HG03039 (cell line): ENCODE results near the gene ZCCHC14.

Source experiments
- ATAC-seq: cut with Tn5 transposase; IDR thresholded peaks from one replicate; pipeline ENCODE4 v1.9.1; 2021; ENCODE audit warnings: mild to moderate bottlenecking, moderate library complexity; ENCODE audit not compliant: unreplicated experiment

ZCCHC14 gene

GRCh38 chr16:87435372-87436224, 57.2 kb downstream of the ZCCHC14 start:
- ATAC-seq, result no peak

GRCh38 chr16:87434146-87434667, 58.6 kb downstream of the ZCCHC14 start:
- ATAC-seq, result no peak

DNA sequence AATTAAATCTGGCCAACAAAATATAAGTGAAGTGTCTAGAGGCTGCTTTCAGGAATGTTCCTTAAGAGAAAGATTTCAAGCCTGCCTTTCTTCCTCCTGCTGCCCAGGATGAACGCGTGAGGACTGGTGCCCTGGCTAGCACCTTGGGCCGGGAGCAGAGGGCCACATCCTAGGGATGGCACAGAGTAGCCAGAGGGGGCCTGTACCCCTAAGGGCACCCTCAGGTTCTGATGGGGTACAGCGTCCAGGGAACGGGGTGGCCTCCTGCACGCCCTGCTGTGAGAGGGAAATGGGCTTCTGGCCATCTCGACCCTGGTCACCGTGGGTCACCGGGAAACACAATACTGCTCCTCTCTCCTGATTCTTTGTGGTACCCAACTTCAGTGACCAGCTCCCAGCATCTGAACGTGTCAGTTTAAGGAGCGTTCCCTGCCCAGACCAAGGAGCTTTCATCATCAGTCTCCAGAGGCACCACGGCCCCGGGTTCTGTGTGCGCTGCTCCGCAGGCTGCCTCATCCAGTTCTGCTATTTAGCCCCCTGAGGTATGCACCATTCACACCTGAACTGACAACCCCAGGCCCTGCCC, 60.4 kb downstream of the ZCCHC14 start:
- ATAC-seq, result no peak

GRCh38 chr16:87431926-87432325, 60.9 kb downstream of the ZCCHC14 start:
- no peak for ATAC-seq

DNA sequence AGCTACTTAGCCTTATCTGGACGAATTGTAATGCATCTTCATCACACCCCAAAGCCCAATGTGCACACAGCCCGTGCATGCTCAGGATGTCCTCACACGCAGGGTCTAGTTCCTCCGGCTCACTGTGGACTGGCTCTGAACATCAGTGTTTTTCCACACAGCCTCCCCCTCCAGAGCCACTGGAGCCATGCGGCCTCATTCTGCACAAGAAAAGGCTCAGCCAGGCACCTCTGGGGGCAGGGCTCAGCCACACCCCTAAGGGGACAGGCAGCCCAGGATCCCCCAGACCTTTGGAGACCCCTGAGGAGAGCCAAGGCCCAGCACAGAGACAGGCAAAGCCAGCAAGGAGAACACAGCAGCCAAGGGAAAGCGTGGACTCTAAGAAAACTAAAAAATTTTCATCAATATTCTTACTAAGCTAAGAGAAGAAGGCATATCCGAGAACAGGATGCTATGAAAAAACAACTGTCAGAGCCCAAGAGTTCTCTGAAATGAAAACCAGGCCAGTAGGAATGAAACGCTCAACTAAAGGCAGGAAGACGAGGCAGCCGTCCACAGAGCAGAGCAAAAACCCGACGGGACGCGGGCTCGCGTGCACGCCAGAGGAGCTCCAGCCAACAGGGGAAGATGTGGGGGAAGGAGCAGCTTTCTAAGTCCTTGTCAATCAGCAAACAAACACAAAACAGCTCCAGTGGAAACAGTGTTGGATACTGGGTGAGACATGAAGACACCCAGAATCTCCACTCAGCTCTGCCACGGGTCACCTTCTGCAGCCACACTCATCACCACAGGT, 66.2 kb downstream of the ZCCHC14 start:
- no peak for ATAC-seq

GRCh38 chr16:87425941-87426340, 66.9 kb downstream of the ZCCHC14 start:
- no peak for ATAC-seq

DNA sequence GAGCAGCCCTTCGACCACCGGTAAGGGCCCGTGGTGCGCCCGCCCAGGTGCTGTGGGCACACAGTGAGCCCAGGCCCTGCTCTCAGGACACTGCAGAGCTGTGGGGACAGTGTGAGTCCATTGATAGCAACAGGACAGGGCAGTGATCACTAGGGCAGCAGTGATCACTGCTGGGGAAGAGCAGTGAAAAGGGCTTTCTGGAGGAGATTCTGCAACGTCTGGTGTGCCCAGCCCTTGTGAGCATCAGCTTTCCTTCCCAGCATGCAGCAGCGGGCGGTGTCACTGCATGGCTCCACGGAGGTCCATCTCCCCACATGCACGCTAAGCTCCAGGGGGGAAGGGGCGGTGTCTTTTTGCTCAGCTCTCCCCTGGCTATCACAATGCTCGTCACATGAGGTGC, 68.6 kb downstream of the ZCCHC14 start:
- no peak for ATAC-seq

- no peak for ATAC-seq
Measured at GRCh38 chr16:87423429-87423828, 69.4 kb downstream of the ZCCHC14 start.

- ATAC-seq, result no peak
Measured at GRCh38 chr16:87422106-87422505, 70.7 kb downstream of the ZCCHC14 start.

DNA sequence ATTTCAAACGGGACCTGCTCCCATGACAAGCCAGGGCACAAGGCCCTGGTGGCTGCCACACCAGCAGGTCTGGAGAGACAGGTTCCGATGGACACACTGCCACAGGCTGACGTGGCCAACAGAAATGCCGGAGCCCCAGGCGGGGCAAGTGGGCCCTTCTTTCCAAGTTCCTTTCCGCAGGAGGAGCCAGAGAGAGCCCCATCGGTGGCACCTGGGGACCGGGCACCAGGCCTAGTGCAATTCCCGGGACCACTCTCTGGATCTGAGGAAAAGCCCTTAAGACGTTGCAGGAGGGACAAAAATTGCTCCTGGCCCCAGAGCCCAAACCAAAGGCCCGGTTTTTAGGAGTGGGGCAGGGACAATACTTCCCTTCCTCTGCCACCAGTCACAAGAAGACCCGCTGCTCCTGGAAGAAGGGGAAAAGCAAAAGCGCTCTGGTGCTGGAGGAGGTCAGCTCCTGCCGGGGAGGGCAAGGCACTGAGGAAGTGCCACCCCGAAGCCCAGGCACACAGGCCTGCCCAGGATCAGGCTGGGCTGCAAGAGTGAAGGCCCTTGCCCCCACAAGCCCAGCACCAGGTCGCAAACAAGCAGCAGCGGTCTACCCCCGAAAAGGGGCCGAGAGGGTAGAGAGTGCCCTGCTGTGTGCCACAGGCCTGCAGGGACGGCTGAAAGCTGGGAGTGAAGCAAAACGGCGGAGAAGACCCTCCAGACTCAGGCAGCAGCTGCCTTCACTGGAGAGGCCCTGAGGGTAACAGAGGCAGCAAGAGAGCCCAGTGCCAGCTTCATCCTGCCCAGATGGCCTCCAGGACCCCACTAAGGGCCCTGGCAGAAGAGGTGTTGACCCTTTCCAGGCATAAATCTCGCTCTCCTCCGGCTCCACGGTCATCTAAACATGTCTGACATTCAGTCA, 71.6 kb downstream of the ZCCHC14 start:
- ATAC-seq, result no peak

DNA sequence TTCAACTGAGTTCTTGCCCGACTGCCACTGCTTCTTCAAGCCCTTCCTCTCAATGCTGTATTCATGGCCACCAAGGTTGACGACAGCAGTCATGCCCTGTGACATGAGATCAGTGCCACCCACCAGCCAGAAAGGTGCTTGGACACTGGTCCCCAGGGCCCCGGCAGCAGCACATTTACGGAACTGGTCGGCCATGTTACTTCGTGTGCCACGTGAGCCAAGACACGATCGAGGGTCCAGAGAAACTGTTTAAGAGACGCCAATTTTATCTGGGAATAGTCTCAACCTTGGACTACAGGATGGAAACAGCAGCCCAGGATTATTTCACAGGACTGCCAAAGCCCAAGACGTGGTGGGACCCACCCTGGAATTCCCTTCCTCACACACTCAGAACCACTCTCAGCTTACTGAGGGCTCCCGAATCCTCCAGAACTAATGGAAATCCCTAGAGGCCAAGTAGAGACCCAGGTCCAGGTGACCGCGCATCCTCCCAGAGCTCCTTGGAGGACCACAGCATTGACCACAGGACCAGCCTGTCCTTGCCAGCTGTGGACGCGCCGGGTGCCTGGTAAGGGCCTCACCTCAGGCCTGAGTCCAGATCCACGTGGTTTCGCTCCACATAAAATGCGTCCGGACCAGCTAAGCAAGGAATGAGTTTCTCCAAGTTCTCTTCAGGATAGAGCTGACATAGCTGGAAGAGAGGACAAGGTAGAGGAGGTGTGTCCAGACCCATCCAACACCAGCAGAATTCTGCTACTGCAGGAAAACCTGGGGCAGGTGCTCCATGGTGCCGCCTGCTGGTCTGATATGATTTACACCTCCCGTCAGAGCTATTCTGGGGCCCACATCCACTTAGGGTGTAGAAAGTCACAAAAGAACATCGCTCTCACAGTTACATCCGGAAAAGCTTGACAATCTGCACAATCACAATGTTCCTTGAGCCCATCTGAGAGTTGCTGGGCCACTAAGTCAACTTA, 72.5 kb downstream of the ZCCHC14 start:
- ATAC-seq, result no peak

DNA sequence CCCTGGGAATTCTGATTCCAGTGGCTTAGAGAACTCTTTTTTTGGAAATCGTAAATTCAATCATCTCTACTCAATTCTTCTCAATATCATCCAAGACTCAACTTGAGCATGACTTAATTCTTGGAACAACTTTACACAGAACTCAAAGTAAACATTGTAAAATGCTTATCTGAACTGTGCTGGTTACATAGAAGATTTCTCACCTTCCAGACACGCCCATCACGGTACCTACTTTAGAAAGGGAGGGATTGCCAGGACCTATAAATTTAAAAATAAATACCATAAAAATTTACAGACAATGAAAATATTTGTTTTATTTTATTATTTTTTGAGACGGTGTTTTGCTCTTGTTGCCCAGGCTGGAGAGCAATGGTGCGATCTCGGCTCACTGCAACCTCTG, 74.2 kb downstream of the ZCCHC14 start:
- no peak for ATAC-seq

GRCh38 chr16:87418216-87418615, 74.6 kb downstream of the ZCCHC14 start:
- ATAC-seq, result no peak

DNA sequence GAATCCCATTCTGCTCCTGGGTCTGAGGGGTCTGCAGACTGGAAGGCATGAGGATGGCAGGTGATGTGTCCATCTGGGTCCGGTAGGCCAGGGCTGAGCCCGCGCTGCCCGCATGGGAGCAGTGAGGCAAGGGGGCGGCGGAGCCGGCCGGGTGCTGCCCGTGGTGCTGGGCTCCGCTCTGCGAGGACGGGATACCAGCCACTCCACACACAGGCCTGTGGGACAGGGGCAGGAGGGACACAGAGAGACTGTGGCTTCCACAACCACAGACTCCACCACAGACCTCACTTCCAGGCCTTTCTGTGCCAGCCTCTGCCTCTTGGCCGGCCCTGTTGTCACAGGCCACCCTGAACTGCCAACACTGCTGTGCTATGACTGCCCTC, 75.3 kb downstream of the ZCCHC14 start:
- ATAC-seq, result no peak

DNA sequence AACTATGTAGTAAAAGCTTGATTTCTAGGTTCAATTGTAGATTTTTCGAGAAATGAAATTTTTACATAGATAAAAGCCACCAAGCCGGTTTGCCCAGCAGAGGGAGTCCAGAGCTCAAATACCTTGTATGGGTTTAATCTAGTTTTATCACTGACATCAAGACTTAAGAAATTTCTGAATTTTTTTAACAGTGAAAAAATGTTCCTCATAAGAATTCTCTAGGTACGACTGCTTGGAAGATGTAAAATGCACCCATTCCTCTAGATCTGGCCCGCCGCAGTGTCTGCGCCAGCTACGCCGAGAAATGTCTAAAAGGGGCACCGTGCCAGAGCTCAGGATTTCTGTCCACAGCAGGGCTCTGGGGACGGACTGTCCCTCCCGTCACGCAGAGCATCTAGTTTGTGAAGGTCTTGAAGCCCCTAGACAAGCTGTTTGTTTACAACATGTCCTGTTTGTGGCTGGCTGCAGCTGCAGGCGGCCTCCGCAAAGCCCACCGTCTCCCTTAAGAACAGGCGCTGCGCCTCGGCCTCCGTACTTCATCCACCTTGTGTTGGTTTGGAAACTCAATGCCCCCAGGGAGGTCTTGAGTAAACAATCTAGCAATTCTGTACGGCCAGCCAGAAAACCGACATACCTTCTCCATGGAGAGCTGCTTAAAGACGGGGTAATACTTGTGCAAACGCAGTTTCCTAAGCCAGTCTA, 75.8 kb downstream of the ZCCHC14 start:
- no peak for ATAC-seq

DNA sequence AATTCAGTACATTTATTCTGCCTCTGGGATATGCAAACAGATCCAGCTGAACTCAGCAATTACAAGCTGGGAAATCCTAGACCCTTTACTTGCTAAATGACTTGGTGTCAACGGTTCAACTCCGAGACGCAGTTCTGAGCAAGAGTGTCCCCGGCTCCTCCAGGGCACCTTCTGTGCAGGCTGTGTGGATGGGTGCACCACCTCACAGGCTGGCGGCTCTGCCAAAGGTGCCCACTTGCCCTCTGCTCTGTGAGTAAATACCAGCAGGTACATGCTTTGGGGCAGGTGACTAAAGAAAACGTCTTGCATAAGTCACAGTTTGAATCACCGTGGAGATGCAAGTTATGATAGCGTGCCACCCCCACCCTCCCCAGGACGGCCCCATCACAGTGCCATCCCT, 77.4 kb downstream of the ZCCHC14 start:
- no peak for ATAC-seq

- ATAC-seq, result no peak
Measured at GRCh38 chr16:87414251-87414680, 78.6 kb downstream of the ZCCHC14 start.

GRCh38 chr16:87412996-87413421, 79.8 kb downstream of the ZCCHC14 start:
- no peak for ATAC-seq
